DND-41 (cell line): Measurements from ENCODE around the gene FARP1.

Source experiments
- ATAC-seq: fragments of 200-7000 bp; cut with Tn5 transposase; 3 replicates; pipeline ENCODE4 v1.9.1; 2021; ENCODE audit warnings: low read depth; ENCODE audit not compliant: insufficient read depth
- DNase-seq: peaks from one replicate; pipeline ENCODE4 v3.0.0-alpha.2; 2020
- H2AFZ ChIP-seq: 2 replicates; pipeline ENCODE4 v1.6.0; 2012; ENCODE audit warnings: low read depth, low read length
- H3K27ac ChIP-seq: 2 replicates; pipeline ENCODE4 v1.5.1; 2012; ENCODE audit warnings: low read length, inconsistent platforms
- H3K27me3 ChIP-seq: fragments of 200-600 bp; sonication (generic); 2 replicates; pipeline ENCODE4 v1.6.0; 2012; ENCODE audit warnings: low read length, mild to moderate bottlenecking, inconsistent platforms; ENCODE audit not compliant: insufficient read depth, poor library complexity
- H3K36me3 ChIP-seq: 2 replicates; pipeline ENCODE4 v1.5.1; 2012; ENCODE audit warnings: low read length, inconsistent platforms; ENCODE audit not compliant: insufficient read depth
- H3K4me1 ChIP-seq: 2 replicates; pipeline ENCODE4 v1.5.1; 2012; ENCODE audit warnings: mild to moderate bottlenecking, low read length; ENCODE audit not compliant: insufficient read depth
- H3K4me2 ChIP-seq: 2 replicates; pipeline ENCODE4 v1.6.0; 2012; ENCODE audit warnings: mild to moderate bottlenecking, moderate library complexity, low read length, inconsistent platforms; ENCODE audit not compliant: insufficient read depth
- H3K4me3 ChIP-seq, 2 experiments: fragments of 200-600 bp in 1 of 2; shearing (Covaris generic) in 1 of 2; 2 replicates each; pipeline ENCODE4 v1.5.1; 2012 to 2016; ENCODE audit warnings: inconsistent platforms in 2 of 2, low read length in 2 of 2, mild to moderate bottlenecking in 2 of 2, low read depth in 1 of 2, moderate library complexity in 1 of 2
- H3K79me2 ChIP-seq: 2 replicates; pipeline ENCODE4 v1.6.0; 2012; ENCODE audit warnings: low read length, inconsistent platforms; ENCODE audit not compliant: insufficient read depth
- H3K9ac ChIP-seq: 2 replicates; pipeline ENCODE4 v1.6.0; 2012; ENCODE audit warnings: low read depth, mild to moderate bottlenecking, inconsistent platforms, low read length, moderate library complexity
- H3K9me3 ChIP-seq: 2 replicates; pipeline ENCODE4 v1.5.1; 2012; ENCODE audit warnings: low read length, moderate library complexity, mild to moderate bottlenecking, inconsistent platforms; ENCODE audit not compliant: insufficient read depth, severe bottlenecking
- H4K20me1 ChIP-seq: 2 replicates; pipeline ENCODE4 v1.6.0; 2012; ENCODE audit warnings: low read length; ENCODE audit not compliant: insufficient read depth
- EZH2 ChIP-seq: IDR thresholded peaks from 3 replicates; pipeline ENCODE4 v1.6.1; 2012; ENCODE audit warnings: borderline replicate concordance, low read depth, mild to moderate bottlenecking, moderate library complexity, low read length, inconsistent platforms; ENCODE audit not compliant: severe bottlenecking
- TF ChIP-seq, protein P1 (sequence below): IDR thresholded peaks from 2 replicates; pipeline ENCODE4 v1.5.1; 2012; ENCODE audit warnings: borderline replicate concordance, low read length, moderate library complexity, mild to moderate bottlenecking; ENCODE audit not compliant: poor library complexity, severe bottlenecking; ENCODE audit errors: extremely low read depth

FARP1 gene, protein sequence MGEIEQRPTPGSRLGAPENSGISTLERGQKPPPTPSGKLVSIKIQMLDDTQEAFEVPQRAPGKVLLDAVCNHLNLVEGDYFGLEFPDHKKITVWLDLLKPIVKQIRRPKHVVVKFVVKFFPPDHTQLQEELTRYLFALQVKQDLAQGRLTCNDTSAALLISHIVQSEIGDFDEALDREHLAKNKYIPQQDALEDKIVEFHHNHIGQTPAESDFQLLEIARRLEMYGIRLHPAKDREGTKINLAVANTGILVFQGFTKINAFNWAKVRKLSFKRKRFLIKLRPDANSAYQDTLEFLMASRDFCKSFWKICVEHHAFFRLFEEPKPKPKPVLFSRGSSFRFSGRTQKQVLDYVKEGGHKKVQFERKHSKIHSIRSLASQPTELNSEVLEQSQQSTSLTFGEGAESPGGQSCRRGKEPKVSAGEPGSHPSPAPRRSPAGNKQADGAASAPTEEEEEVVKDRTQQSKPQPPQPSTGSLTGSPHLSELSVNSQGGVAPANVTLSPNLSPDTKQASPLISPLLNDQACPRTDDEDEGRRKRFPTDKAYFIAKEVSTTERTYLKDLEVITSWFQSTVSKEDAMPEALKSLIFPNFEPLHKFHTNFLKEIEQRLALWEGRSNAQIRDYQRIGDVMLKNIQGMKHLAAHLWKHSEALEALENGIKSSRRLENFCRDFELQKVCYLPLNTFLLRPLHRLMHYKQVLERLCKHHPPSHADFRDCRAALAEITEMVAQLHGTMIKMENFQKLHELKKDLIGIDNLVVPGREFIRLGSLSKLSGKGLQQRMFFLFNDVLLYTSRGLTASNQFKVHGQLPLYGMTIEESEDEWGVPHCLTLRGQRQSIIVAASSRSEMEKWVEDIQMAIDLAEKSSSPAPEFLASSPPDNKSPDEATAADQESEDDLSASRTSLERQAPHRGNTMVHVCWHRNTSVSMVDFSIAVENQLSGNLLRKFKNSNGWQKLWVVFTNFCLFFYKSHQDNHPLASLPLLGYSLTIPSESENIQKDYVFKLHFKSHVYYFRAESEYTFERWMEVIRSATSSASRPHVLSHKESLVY

DNA sequence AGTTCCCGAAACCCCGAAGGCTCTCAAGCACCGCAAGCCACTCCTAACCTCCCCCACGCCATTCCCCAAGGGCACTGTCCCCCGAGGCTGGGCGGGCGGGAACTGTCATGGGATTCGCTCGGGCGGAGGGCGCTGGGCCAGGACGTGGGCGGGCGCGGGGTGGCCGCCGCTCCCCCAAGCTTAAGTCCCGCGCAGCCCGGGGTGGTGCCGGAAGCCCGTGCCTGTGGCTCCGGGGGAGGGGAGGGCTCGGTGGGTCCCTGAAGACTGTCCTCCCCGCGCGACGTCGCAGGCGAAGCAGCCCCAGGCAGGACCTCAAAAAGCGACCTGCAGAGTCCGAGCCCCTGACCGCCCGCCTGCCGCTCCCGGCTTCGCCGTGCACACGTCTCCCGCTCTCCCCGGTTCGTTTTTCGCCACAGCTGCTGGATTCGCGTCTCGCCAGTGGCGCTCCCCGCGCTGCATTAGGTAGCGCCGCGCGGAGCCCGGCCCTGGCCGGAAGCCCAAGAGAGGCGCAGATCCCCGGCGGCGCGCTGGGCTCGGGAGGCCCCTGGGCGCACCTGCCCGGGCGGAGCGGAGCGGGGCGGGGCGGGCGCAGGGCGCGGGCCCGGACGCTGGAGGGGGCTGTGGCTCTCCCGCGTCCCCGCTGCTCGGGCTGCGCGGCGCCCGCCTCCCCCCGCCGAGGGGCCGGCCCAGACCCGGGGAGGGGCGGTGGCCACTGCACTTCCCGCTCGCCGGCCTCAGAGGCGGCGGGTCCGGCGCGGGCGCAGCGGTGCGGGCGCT, at the start of gene FARP1:
TSS of gene FARP1 (plus strand) at position 715 of the 777 bp plus-strand sequence. CDS start 70,149 bp downstream, outside the sequence.
- H3K4me3 ChIP-seq = no peak within 1 kb of the TSS
- no peak for DNase-seq
- H4K20me1 ChIP-seq = no peaks in the 10 kb centered on the region
- no peak within 1 kb of the TSS for H3K9ac ChIP-seq
- H3K36me3 ChIP-seq = no peaks in the 10 kb centered on the region
- no peak within 1 kb of the TSS for H3K27ac ChIP-seq
- no peak within 1 kb of the TSS for H3K4me2 ChIP-seq
- no peaks in the 10 kb centered on the region for H3K9me3 ChIP-seq
- H3K27me3 ChIP-seq = peaks cover 3% of the 10 kb centered on the region
- ATAC-seq = no peak
- no peak for TF ChIP-seq EZH2
- TF ChIP-seq, protein P1, sequence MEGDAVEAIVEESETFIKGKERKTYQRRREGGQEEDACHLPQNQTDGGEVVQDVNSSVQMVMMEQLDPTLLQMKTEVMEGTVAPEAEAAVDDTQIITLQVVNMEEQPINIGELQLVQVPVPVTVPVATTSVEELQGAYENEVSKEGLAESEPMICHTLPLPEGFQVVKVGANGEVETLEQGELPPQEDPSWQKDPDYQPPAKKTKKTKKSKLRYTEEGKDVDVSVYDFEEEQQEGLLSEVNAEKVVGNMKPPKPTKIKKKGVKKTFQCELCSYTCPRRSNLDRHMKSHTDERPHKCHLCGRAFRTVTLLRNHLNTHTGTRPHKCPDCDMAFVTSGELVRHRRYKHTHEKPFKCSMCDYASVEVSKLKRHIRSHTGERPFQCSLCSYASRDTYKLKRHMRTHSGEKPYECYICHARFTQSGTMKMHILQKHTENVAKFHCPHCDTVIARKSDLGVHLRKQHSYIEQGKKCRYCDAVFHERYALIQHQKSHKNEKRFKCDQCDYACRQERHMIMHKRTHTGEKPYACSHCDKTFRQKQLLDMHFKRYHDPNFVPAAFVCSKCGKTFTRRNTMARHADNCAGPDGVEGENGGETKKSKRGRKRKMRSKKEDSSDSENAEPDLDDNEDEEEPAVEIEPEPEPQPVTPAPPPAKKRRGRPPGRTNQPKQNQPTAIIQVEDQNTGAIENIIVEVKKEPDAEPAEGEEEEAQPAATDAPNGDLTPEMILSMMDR = no peak
- H3K79me2 ChIP-seq = no peaks in the 10 kb centered on the region
- no peak within 1 kb of the TSS for H2AFZ ChIP-seq
- no peaks in the 10 kb centered on the region for H3K4me1 ChIP-seq

DNA sequence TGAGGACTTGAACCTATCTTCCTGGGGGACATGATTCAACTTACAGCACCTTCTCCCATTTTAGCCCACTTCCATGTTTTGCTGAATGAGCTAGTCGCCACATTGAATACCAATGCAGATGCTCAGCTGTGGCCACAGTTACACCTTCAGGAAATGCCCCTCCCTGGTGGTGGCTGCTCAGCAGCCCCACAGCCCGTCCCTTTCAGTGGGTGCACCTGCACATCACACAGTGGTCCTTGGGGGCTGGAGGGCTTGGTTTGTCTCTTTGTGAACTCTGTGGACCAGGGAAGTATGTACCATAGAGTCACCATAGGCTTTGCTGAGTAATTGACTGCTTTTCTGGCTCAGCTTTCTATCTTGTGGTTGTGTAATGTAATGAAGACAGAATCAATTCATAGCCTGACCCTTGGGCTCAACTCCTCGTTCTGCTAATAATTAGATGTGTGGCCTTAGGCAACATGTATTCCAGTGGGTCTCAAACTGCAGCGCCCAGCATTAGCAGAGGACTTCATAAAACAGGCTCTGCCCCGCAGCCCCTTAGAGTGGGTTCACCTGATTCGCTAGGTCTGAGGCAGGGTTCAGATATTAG, 48.1 kb upstream of the FARP1 start:
- ATAC-seq (peak; percentile 92), DNase-seq (peak; percentile 51)
- Histone ChIP-seq H3K36me3 (no peaks in the 10 kb centered on the region), H3K4me3 (no peak overlapping the region), H3K79me2 (no peaks in the 10 kb centered on the region), H3K4me1 (0 out of 2 replicates have a peak, but pooled peaks cover 4% of the 10 kb centered on the region), H3K27me3 (no peaks in the 10 kb centered on the region), H3K9ac (no peak overlapping the region), H2AFZ (no peak overlapping the region), H4K20me1 (no peaks in the 10 kb centered on the region), H3K9me3 (no peaks in the 10 kb centered on the region), H3K4me2 (no peak overlapping the region), H3K27ac (no peak overlapping the region)
- TF ChIP-seq, protein P1 = no peak
- TF ChIP-seq EZH2 = no peak

DNA sequence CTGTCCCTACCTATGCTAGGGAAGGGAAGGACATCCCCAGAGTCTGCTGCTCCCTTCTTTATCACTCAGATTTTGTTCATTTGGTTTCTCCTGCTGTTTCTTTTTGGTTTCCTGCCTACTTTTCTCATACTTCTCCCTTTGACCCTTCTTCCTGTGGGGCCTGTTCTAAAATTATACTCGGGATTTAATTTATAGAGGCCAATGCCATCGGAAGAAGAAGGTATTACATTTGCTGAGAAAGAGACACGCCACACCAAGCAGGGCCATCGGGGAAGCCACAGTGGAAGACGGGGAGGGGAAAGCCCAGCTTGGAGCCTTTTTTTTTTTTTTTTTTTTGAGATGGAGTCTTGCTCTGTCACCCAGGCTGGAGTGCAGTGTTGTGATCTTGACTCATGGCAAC, 46.8 kb upstream of the FARP1 start:
- Histone ChIP-seq H3K27me3 (no peaks in the 10 kb centered on the region), H3K79me2 (no peaks in the 10 kb centered on the region), H4K20me1 (no peaks in the 10 kb centered on the region), H3K9me3 (no peaks in the 10 kb centered on the region), H3K4me3 (no peak overlapping the region), H3K36me3 (no peaks in the 10 kb centered on the region), H3K4me2 (no peak overlapping the region), H3K27ac (no peak overlapping the region), H3K9ac (no peak overlapping the region), H2AFZ (no peak overlapping the region), H3K4me1 (0 out of 2 replicates have a peak, but pooled peaks cover 4% of the 10 kb centered on the region)
- TF ChIP-seq, protein P1 = no peak
- TF ChIP-seq EZH2 = no peak
- no peak for ATAC-seq
- DNase-seq = no peak
